CD1c-positive myeloid dendritic cell (primary cell): ENCODE measurements around the gene TCP11L2.
"Not testable (repeated sequence)": the region's sequence is repeated elsewhere in the genome, so short reads cannot be mapped to it uniquely, and the experiment has no call there.

Experiments
- DNase-seq: peaks from one replicate; pipeline ENCODE4 v3.0.0-alpha.2; 2016; ENCODE audit errors: extremely low spot score

TCP11L2 gene

GRCh38 chr12:106343214-106343528 lies 40.6 kb downstream of the TCP11L2 start:
- DNase-seq: no peak

- no peak for DNase-seq
Observed at GRCh38 chr12:106344131-106344530, 41.6 kb downstream of the TCP11L2 start.

- no peak for DNase-seq
Observed at GRCh38 chr12:106345746-106346145, 43.2 kb downstream of the TCP11L2 start.

- no peak for DNase-seq
Observed at GRCh38 chr12:106348411-106348810, 45.9 kb downstream of the TCP11L2 start.

GRCh38 chr12:106353175-106353574 lies 50.6 kb downstream of the TCP11L2 start:
- no peak for DNase-seq

- DNase-seq: peak; percentile 97
Observed at GRCh38 chr12:106357549-106358395, 55.2 kb downstream of the TCP11L2 start, which contains the start of gene POLR3B. POLR3B (plus strand) TSS chr12:106357748; CDS start chr12:106357880, 132 bp downstream.

GRCh38 chr12:106358396-106359241 lies 56.1 kb downstream of the TCP11L2 start:
- DNase-seq: peak; percentile 77

- no peak for DNase-seq
Observed at GRCh38 chr12:106359646-106360399, 57.3 kb downstream of the TCP11L2 start.

- DNase-seq: no peak
Observed at GRCh38 chr12:106360400-106360994, 58.0 kb downstream of the TCP11L2 start.

GRCh38 chr12:106362971-106363370 lies 60.4 kb downstream of the TCP11L2 start:
- DNase-seq: no peak

GRCh38 chr12:106364261-106364660 lies 61.7 kb downstream of the TCP11L2 start:
- no peak for DNase-seq

GRCh38 chr12:106369624-106370346 lies 67.3 kb downstream of the TCP11L2 start:
- no peak for DNase-seq

- no peak for DNase-seq
Observed at GRCh38 chr12:106378788-106379187, 76.3 kb downstream of the TCP11L2 start.

GRCh38 chr12:106380954-106381353 lies 78.4 kb downstream of the TCP11L2 start:
- DNase-seq: no peak

GRCh38 chr12:106381866-106382265 lies 79.3 kb downstream of the TCP11L2 start:
- DNase-seq: not testable (repeated sequence)

- no peak for DNase-seq
Observed at GRCh38 chr12:106386813-106387535, 84.4 kb downstream of the TCP11L2 start.

GRCh38 chr12:106387848-106388377 lies 85.4 kb downstream of the TCP11L2 start:
- no peak for DNase-seq

- DNase-seq: no peak
Observed at GRCh38 chr12:106389151-106389550, 86.6 kb downstream of the TCP11L2 start.

- no peak for DNase-seq
Observed at GRCh38 chr12:106392759-106393158, 90.2 kb downstream of the TCP11L2 start.
